ENCODE results near the gene CLHC1.

- TF ChIP-seq HNF4G (IDR thresholded peaks at IDR 0.05) (no peak), GABPA (IDR thresholded peaks at IDR 0.05 in 1 of 2, conservative IDR thresholded peaks at IDR 0.05 in 1 of 2) (no peak), CTCF (IDR thresholded peaks at IDR 0.05; ENCODE audit: low read depth, low read length, missing input control) (no peak), ZBTB33 (IDR thresholded peaks at IDR 0.05) (no peak), MAX (IDR thresholded peaks at IDR 0.05) (no peak)
Measured at GRCh38 chr2:55156326-55156725, 75.8 kb downstream of the CLHC1 start.
